Stimulated activated CD4-positive, alpha-beta T cell treated with anti-CD3 and anti-CD28 coated beads, Interleukin-4, amount 100 ng/mL, for 48 hours (primary cell): Measurements from ENCODE around the gene C1orf53.

Source experiments
- DNase-seq, 2 donors: peaks; one replicate each; pipeline ENCODE4 v3.0.0-alpha.2; 2020; ENCODE audit warnings: low read depth in 2 of 2

C1orf53 gene

DNA sequence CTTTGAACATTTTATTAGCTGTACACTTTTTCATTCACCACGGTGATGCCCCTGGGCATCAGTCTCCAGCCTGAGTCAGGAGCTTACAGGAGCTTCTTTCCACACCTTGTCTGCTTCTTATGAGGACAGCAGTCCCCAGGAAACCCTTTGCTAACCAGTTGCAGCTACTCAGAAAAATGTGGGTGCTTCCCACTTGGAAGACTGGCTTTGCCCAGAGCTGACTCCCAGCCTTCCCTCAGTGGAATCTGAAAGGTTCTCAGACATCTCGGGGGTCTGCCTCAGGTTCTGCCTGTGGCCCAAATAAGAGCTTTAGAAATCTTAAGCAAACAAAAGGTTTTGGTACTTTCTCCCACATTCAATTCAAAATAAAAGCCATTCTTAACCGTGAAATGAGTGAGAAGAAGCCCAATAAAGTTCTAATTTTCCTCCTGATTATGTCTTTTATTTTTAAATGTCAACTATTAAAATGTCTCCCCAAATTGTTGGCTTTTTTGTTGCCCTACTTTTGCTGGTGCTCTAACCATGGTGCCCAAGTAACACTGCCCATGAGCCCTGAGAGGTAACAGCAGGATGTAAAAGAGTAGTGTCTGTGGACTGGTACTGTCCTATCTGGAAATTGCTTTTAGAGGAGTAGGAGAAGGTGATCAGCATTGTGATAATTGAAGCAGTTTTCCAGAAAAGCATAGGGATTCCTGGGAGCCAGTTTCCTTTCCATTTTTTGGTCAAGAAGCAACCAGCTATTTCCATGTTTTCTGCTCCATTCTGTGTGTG is 5.6 kb downstream of the C1orf53 start:
- no peak for DNase-seq

DNA sequence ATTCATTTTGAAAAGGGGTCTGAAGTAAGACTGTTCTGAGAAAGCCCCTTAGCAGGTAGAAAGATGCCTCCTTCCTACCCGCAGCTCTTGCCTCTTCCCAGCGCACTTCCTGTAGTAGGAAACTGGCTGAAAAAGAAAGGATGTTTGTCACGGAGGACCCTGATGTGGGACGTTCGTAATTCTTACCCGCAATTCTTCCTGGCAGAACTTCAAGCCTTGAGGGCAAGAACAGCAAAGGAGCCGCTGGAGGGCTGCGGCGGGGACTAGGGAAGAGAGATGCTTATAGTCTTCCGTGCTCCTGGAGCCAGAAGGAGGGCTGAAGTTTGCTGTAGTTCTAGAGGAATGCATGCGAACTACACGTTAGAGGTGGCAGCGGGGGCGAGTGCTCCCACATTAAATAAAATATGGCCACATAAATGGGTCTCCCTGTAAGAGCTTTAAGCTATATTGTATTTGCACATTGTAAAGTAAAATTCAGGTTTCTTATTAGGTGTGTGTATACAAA is 6.3 kb downstream of the C1orf53 start:
- no peak for DNase-seq

DNA sequence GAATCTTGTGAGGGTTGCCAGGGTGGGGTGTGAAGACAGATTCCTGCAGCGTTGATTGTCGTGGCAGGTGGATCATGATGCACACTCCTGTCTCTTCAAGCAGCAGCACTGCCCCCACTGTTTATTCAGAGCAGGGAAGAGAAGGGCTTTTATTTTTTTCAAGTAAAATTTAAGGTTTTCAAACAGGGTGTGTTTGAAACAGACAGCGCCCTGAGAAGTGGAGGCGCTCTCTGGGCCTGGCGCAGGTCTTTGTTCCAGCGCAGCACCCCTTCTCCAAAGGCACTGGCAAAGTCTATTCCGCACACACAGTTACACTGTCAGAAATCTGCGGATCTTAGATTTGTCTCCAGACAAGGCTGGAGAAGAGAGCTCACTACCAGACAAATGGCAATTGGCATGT is 7.0 kb downstream of the C1orf53 start:
- DNase-seq: no peak

DNA sequence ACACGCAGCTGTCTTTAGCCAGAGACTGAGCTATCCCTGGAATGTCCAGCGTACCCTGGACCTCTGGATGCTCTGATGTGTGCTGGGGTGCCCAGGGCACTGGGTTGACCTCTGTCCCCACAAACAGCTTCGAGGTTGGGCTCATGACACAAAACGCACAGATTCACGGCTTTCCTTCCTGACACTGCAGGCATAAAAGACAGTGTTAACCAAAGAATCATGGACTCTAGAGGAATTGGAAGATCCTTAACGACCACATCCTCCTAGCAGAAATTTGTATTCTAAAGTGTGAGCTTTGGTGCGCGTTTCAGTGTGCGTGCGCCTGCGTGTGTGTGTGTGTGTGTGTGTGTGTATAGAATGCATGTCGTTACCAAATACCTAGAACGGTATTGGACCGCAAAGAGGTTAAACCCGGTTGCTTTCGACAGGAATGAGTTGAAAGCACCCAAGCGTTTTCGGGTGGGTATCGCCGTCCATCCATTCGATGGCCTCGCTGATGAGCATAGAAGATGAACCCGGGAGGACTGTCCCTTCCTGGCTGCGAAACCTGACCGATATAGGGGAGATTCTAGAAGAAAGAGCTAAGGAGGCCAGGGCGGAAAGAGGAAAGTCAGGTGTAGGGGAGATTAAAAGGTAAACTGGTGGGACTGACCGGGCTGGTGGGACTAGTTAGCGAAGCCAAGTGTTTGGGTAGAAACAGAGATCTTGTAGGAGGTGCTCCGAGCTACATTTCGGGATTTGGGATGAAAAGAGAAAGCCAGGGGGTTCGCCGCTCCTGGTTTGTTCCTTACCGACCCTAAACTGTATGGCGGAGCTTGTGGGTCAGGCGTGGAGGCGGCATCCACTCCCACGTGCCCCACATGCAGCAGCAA is 7.9 kb downstream of the C1orf53 start:
- no peak for DNase-seq

DNA sequence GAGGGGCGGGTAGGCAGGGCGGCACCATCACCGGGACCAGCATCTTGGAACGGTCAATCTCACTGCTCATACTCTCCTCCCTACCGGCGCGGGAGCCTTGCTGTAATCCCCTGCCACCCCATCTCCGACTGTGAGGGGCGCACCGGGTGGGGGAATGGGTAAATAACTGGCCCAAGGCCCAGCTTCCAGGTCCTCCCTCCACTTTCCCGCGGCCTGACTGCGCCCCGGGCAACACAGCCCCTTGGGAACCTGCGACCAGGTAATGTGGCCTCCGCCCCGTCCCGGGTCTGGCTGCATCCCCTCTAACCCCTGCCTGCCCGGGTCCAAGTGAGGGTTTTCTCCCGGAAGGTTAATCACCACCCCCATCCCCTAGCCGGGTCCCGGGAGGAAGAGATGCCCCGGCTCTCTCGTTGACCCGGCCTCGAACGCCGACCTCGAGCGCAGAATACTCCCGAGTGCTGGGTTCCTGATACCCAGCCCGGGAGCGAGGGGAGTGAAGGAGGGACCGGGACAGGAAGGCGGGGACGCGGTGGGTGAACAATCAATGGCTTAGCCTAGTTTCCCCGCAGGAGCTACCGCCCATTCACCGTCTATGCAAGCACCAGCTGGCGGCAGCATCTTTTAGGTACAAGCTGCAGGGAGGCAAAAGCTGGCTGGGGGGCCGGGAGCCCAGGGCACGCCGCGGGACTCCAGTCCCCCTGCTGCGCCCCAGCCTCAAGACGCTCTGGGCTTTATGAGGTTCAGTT is 8.9 kb downstream of the C1orf53 start:
- no peak for DNase-seq

DNA sequence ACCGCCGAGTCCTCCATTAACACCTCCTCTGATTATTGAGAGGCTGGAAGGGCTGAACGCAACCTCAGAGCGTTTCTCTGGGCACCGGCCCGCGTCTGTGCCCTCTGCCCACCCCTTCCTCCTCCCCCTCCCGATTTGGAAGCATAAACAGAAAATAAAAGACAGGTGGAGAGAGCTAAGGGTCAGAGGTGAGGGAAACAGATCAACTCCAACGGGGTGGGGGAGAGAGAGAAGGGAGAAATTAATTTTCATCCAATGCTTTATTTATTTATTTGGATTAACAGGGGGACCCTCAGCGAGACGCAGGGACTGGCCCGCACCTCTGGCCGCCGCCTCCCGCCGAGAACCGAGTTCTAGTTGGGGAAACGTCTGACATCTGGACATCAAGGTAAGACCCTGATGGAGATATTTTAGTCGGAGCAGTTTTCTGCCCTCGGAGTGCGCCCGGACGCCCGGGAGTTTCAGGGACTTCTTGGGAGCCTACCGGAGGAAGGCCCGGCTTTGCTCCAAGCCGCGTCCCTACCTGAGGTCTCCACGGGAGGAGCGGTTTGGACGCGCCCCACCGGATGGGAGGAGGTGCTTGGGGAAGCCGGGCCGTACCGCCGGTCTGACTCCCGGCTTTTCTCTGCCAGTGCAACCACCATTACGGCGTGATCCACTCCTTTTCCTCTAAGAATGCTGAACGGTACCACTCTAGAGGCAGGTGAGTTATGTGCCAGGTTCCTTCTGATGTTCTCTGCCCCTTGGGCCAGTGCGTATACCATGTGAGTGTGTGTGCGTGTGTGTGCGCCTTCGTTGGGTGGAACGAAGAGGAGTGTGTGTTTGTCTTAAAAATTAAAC is 9.6 kb downstream of the C1orf53 start:
- no peak for DNase-seq

DNA sequence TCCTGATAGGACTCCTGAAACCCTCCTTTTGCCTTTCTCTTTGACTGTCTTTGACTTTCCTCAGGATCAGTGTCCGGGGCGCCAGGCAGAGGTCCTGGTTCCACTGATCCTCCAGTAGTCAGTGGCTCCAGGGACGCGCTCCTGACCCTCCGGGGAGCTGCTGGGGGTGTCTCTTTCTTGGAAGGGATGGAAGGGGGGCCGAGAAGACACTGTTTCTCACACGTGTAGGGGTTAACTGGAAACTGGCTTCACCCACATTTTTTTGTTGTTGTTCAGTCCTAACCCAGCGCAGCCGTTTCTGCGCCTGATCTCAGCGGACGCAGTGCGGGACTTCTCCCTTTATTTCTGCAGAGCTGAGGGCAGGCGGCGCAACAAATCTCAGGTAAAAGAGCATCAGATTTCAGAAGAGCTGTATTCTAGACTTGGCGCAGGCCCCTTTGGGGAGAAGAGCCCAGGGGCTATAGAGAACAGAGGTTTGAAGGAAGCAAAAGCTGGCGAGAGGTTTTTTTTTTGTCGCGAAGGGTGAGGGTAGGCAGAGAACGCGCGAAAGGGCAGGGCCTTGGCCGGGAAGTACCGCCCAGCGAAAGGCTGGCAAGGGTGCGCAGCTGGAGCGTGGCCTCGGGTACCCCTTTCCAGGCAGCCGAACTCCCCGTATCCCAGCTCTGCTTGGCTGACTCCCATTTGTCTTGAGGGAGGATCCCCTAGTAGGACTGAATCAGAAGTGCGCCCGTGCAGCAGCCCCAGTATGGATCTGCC is 10.5 kb downstream of the C1orf53 start:
- no peak for DNase-seq

DNA sequence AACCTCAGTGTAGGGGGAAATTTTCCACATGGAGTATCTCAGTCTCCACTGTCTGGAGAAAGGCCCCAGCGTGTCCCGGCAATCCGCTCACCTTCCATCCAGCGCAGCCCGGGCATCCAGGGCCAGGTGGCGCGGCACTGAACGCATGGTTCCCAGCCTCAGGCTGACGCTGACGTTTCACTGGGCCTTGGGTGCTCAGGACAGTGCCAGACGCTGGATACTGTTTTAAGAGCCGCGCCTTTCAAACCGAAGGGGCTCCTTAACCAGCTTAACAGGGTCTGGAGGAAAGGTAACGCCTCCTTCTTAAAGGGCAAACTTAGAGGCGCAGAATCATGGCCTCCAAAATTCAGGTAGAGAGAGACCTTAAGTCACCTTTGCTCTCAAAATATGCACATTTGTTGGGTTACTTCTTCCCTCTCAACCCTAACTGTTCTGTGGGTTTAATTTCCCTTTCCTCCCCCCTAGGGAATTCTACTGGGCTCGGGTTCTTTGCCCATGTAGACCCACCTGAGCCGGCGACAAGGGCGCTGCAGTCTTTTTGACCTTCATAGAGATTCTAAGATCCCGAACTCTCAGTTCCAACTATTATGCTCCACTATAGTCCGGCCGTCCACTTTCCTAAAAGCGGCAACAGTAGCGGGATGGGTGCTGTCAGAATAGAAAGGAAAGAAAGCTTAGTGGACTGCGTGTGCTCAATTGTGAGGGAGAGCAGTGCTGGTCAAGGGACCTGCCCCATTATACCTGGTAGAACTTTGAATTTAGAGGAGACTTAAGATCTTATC is 11.3 kb downstream of the C1orf53 start:
- no peak for DNase-seq

DNA sequence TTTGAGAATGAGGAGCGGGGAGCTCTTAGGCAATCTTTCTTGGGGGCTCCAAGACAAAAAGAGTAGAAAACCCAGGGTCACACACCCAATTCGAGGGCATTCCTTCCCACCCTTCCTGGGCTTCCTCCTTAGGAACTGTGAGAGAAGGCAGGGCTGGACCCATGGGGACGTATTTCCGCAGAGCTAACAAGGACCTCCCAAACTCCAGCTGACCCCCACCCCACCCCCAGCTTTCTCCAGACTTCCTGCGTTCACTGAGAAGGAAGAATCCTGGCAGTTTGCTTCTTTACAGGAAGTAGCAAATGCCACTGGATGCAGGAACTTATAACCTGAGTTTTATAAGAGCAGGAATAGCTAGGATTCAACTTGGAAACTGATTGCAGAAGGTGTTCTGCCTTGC is 12.1 kb downstream of the C1orf53 start:
- DNase-seq: no peak

DNA sequence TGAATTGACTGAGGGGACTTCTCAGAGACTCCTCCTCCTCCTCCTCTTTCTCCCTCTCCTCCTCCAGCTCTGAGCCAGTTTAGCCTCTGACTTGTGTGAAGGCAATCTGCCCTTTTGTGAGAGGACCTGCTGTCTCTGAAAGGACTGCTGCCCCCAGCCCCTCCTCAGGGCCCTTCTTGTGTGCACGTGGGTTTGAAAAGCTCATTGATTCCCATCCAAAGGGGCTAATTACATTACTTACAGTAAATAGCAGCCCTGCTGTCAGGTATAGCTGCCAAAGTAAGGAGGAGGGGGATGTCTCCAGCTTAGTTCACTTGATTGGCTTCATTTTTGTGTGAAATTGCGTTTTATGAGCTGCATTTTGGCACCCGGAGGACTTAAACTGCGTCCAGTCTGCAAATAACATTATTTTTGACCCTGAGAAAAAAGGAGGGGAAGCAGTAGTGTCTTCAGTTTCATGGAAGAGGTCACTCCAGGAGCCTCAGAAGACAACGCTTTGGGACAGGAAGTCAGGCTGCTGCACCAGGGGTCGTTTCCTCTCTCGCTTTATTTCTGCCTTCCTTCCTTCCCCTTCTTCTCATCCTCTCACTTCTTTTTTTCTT is 12.9 kb downstream of the C1orf53 start:
- no peak for DNase-seq

DNA sequence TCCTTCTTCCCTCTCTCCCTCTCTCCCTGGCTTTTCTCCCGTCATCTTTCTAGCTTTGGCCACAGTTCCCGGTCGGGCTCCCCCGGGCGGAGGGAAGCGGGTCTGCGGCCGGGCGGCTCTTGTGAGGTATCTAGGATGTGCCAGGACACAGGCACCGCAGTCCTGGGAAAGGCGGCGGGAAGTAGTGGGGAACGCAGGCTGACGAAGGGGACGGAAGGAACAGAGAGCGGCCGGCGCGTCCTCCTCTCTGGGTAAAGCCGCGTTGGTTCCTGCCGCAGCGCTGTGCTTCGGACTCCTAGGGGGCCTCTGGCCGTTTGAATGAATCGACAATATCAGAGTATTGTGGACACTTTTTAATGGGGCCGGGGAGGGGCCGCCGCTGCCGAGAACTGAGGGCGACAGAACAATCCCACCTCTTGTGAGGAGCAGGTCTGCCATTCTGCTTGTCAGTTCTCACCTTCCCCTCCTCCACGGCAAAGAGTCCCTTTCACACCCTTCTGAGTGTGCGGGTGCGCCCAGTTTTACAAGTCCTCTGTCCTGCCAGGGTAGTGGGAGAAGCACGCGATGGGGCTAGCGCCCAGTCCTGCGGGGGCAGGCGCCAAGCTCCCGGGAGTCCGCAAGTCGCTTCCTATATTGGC is 13.6 kb downstream of the C1orf53 start:
- DNase-seq: no peak

DNA sequence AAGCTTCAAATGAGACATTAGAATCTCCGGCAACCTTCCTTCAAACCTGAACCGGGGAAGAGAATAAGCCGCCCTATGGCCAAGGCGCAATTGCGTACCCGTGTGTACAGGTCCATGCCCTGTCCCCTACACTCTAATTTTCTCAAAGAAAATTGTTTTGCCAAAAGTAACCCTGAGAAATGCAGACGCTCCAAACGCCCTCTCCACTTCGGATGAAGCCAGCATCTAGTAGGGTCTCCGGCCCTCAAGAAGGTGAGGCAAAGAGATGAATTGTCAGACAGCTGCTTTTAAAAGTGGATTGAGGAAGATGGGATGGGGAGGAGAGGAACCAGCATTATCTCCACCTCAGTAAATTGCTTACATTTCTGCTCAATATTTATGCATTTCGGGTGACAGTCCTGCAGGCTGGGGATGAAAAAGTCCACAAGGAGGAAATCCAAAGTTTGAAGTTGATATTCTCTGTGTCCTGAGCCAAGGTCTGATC is 14.1 kb downstream of the C1orf53 start:
- no peak for DNase-seq

DNA sequence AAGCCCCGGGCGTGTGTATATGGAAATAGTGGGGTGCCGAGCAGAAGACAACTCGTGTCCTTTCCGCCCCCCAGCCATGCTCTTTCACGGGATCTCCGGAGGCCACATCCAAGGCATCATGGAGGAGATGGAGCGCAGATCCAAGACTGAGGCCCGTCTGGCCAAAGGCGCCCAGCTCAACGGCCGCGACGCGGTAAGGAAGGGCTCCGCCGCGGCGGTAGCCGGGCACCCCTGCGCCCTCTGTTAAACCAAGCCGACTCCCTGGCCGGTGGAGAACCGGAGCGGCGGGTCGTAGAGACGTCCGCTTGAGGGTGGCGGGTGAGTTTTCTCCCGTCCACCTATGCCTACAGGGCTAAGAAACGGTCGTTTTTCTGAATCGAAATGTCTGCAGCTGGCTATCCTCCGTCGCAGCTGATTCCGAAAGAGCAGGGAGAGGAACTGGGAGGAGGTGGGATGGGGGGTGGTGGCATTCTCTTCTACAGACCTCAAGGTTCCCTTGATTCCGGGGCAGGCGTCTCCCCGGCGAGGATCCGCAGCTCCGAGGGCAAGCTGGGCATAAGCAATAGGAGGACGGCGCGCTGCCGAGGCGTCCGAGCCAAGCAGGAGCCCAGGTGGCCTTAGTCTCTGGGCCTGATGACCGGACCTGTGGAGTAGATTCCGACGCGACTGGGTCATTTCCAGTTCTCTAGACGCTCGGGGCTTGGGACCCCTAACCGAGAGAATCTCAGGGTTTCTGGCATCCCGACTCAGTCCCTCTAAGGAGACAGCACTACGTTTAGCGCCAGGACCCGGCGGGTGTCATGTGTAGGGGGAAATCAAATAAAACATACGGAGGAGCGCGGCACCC is 15.6 kb downstream of the C1orf53 start:
- no peak for DNase-seq

DNA sequence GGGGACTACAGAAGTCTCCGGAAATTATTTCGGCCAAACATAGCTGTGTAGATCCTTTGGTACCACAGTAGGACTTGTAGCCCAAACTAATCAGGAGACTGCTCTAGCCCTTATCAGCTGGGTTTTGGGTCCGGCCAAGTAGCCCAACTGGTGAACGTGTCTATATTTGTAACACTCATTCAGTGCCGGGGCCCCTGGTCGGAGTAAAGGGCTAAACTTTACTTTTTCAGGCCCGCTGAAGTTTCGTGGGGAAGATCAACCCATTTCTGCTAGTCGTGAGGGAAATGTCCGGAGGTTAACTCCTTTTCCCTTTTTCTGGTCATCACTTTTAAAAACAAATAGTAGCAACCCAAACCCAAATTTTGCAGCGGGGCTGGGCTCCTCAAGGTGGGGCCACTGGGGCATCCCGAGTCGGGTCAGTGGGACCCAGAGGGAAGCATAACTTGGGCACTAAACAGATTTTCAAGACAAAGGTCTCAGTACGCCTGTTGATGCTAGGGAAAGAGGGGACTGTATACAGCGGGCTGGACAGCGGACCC is 16.4 kb downstream of the C1orf53 start:
- DNase-seq: no peak

DNA sequence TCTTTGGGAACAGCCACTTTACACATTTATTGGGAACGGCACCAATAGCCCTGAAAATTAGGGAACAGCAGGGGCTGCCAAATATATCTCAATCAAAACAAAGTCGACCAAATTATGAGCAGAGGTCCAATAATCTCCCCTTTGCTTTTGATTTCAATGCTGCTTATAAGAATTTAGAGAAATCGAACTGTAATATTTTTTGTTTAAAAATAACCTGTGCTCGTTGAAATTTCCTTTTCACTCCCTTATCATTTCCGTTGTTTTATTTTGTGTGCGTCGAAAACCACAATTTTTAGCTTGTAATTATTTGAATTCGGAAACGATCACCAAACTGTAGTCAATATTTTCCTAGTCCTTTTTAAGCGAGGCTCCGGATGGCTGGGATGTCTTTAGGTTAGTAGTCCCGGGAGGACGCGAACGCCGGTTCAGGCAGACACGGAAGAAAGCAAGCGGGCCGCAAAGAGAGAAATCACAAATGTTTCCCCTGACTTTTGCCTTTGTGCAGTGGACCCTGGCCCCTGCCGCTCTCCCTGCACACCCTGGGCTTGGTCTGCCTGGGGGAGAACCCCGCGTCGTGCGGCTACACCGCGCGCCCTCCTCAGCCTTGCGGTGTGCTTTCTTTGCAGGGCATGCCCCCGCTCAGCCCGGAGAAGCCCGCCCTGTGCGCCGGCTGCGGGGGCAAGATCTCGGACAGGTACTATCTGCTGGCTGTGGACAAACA is 17.1 kb downstream of the C1orf53 start:
- no peak for DNase-seq

DNA sequence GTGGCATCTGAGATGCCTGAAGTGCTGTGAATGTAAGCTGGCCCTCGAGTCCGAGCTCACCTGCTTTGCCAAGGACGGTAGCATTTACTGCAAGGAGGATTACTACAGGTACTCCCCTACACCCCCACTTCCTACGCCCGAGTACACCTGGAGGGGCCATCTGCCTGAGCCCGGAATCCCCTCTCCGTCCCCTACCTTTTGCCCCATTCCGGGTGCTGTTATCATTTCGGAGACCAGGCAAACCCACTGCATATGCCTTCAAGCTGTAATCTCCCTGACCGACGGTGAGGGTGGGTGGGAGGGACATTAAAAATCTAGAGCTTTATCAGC is 17.6 kb downstream of the C1orf53 start:
- no peak for DNase-seq
